Esophagus squamous epithelium (tissue), 4 donors: ENCODE data around the gene ADCY5.

Experiments used
- POLR2A ChIP-seq, 4 donors: fragments of 450-650 bp; IDR thresholded peaks; one replicate each; pipeline ENCODE4 v1.6.1; 2017; ENCODE audit warnings: antibody characterized with exemption in 4 of 4, mild to moderate bottlenecking in 4 of 4, moderate library complexity in 3 of 4
- TF ChIP-seq, protein P1 (sequence below), 6 experiments: fragments of 450-650 bp in 4 of 6; fragments of 200-600 bp in 2 of 6; sonication (generic) in 2 of 6; IDR thresholded peaks; one replicate each; pipeline ENCODE4 v1.5.1; 2016 to 2019; ENCODE audit warnings: antibody characterized with exemption in 6 of 6, mild to moderate bottlenecking in 4 of 6, moderate library complexity in 4 of 6

GRCh38 chr3:123445702-123446101 lies 3.2 kb downstream of the ADCY5 start:
- TF ChIP-seq POLR2A (IDR thresholded peaks at IDR 0.05) = no peak
- TF ChIP-seq, protein P1, sequence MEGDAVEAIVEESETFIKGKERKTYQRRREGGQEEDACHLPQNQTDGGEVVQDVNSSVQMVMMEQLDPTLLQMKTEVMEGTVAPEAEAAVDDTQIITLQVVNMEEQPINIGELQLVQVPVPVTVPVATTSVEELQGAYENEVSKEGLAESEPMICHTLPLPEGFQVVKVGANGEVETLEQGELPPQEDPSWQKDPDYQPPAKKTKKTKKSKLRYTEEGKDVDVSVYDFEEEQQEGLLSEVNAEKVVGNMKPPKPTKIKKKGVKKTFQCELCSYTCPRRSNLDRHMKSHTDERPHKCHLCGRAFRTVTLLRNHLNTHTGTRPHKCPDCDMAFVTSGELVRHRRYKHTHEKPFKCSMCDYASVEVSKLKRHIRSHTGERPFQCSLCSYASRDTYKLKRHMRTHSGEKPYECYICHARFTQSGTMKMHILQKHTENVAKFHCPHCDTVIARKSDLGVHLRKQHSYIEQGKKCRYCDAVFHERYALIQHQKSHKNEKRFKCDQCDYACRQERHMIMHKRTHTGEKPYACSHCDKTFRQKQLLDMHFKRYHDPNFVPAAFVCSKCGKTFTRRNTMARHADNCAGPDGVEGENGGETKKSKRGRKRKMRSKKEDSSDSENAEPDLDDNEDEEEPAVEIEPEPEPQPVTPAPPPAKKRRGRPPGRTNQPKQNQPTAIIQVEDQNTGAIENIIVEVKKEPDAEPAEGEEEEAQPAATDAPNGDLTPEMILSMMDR (IDR thresholded peaks at IDR 0.05) = no peak
